Neural progenitor cell (in vitro differentiated cells): ENCODE measurements around the gene FKBP8. TPM values are rescaled to one million over a fixed set of nuclear protein-coding genes. Genes with fewer than 3 reads are reported as not detected.

ENCODE experiments used
- DNase-seq: peaks from one replicate; pipeline ENCODE4 v3.0.0-alpha.2; 2016; ENCODE audit warnings: low spot score
- H2AFZ ChIP-seq: fragments of 200-600 bp; sonication (generic); replicated peaks from 2 replicates; pipeline ENCODE4 v1.6.1; 2016; ENCODE audit warnings: antibody characterized with exemption
- H3F3A ChIP-seq: fragments of 200-600 bp; sonication (generic); 2 replicates; pipeline ENCODE4 v1.6.1; 2016; ENCODE audit warnings: antibody characterized with exemption, low read depth
- H3K27ac ChIP-seq: fragments of 200-600 bp; sonication (generic); 2 replicates; pipeline ENCODE4 v1.5.1; 2016; ENCODE audit warnings: mild to moderate bottlenecking
- H3K27me3 ChIP-seq: fragments of 200-600 bp; sonication (generic); 2 replicates; pipeline ENCODE4 v1.6.1; 2016; ENCODE audit warnings: mild to moderate bottlenecking, moderate library complexity
- H3K36me3 ChIP-seq: fragments of 200-600 bp; sonication (generic); 2 replicates; pipeline ENCODE4 v1.5.1; 2016
- H3K4me1 ChIP-seq: fragments of 200-600 bp; sonication (generic); 2 replicates; pipeline ENCODE4 v1.6.1; 2016; ENCODE audit warnings: mixed run types
- H3K4me2 ChIP-seq: fragments of 200-600 bp; sonication (generic); 2 replicates; pipeline ENCODE4 v1.6.1; 2016
- H3K4me3 ChIP-seq: fragments of 200-600 bp; sonication (generic); 2 replicates; pipeline ENCODE4 v1.5.1; 2016
- H3K79me2 ChIP-seq: fragments of 200-600 bp; sonication (generic); 2 replicates; pipeline ENCODE4 v1.6.1; 2016; ENCODE audit warnings: low read depth
- H3K9ac ChIP-seq: fragments of 200-600 bp; sonication (generic); 2 replicates; pipeline ENCODE4 v1.6.1; 2016
- H3K9me3 ChIP-seq: fragments of 200-600 bp; sonication (generic); 2 replicates; pipeline ENCODE4 v1.5.1; 2016; ENCODE audit warnings: low read depth
- H4K20me1 ChIP-seq: fragments of 200-600 bp; sonication (generic); 2 replicates; pipeline ENCODE4 v1.6.1; 2016; ENCODE audit warnings: low read depth
- H3K27ac Mint-ChIP-seq: 3 replicates; pipeline ENCODE4 v1.8.0; 2021; ENCODE audit warnings: mixed read lengths
- H3K27me3 Mint-ChIP-seq: 2 replicates; pipeline ENCODE4 v1.8.0; 2022; ENCODE audit warnings: low read depth, mild to moderate bottlenecking, inconsistent platforms, moderate library complexity, mixed read lengths; ENCODE audit not compliant: insufficient read depth
- H3K36me3 Mint-ChIP-seq: 3 replicates; pipeline ENCODE4 v1.8.0; 2021; ENCODE audit warnings: mixed read lengths
- H3K4me1 Mint-ChIP-seq: 3 replicates; pipeline ENCODE4 v1.8.0; 2021; ENCODE audit warnings: mixed read lengths
- H3K4me3 Mint-ChIP-seq: 3 replicates; pipeline ENCODE4 v1.8.0; 2021; ENCODE audit warnings: mild to moderate bottlenecking, moderate library complexity, mixed read lengths
- H3K9me3 Mint-ChIP-seq: 3 replicates; pipeline ENCODE4 v1.8.0; 2020; ENCODE audit warnings: mixed read lengths
- CTCF ChIP-seq: fragments of 200-600 bp; sonication (generic); IDR thresholded peaks from 2 replicates; pipeline ENCODE4 v1.5.1; 2017; ENCODE audit warnings: antibody characterized with exemption, mild to moderate bottlenecking
- EZH2 ChIP-seq: fragments of 200-600 bp; sonication (generic); IDR thresholded peaks from 2 replicates; pipeline ENCODE4 v1.6.1; 2017; ENCODE audit warnings: antibody characterized with exemption, mild to moderate bottlenecking, moderate library complexity
- EZH2phosphoT487 ChIP-seq: fragments of 200-600 bp; sonication (generic); IDR thresholded peaks from 2 replicates; pipeline ENCODE4 v1.6.1; 2017; ENCODE audit warnings: antibody characterized with exemption
- total RNA-seq: library from RNA; depleted of rRNA; stranded (reverse); fragments of >200 nt; gene quantifications from 2 replicates; pipeline ENCODE4 v1.2.3, GENCODE V29; 2015; ENCODE audit warnings: low replicate concordance

The FKBP8 gene
- total RNA-seq, 1 donor from 2014 or later: 115 TPM

GRCh38 chr19:18558604-18559003, 15.2 kb upstream of the FKBP8 start:
- Histone ChIP-seq H3K9ac (peak overlapping the region; percentile 47), H3K27me3 (no peaks in the 10 kb centered on the region), H2AFZ (no peak overlapping the region), H3K4me3 (peak overlapping the region; percentile 67), H3K79me2 (peaks cover 29% of the 10 kb centered on the region), H3K36me3 (no peaks in the 10 kb centered on the region), H3K4me1 (no peaks in the 10 kb centered on the region), H3K27ac (no peak overlapping the region), H3K9me3 (no peaks in the 10 kb centered on the region), H3F3A (peaks cover 20% of the 10 kb centered on the region), H3K4me2 (peak overlapping the region; percentile 86), H4K20me1 (peaks cover 9% of the 10 kb centered on the region)
- DNase-seq: no peak
- peak overlapping the region; percentile 94 for H3K4me3 Mint-ChIP-seq
- H3K4me1 Mint-ChIP-seq: peaks cover 8% of the 10 kb centered on the region
- no peaks in the 10 kb centered on the region for H3K9me3 Mint-ChIP-seq
- H3K27ac Mint-ChIP-seq: peak overlapping the region; percentile 78
- H3K27me3 Mint-ChIP-seq: no peaks in the 10 kb centered on the region
- TF ChIP-seq EZH2phosphoT487 (no peak), EZH2 (no peak), CTCF (no peak)
- peaks cover 3% of the 10 kb centered on the region for H3K36me3 Mint-ChIP-seq

GRCh38 chr19:18558202-18558555, 14.8 kb upstream of the FKBP8 start:
- peak overlapping the region; percentile 94 for H3K4me3 Mint-ChIP-seq
- no peaks in the 10 kb centered on the region for H3K36me3 ChIP-seq
- peaks cover 9% of the 10 kb centered on the region for H4K20me1 ChIP-seq
- H3K27me3 Mint-ChIP-seq: no peaks in the 10 kb centered on the region
- H3K4me1 Mint-ChIP-seq: peaks cover 8% of the 10 kb centered on the region
- no peak for TF ChIP-seq EZH2phosphoT487
- no peak for TF ChIP-seq EZH2
- TF ChIP-seq CTCF: no peak
- H3K27me3 ChIP-seq: no peaks in the 10 kb centered on the region
- peaks cover 3% of the 10 kb centered on the region for H3K36me3 Mint-ChIP-seq
- no peaks in the 10 kb centered on the region for H3K9me3 Mint-ChIP-seq
- H2AFZ ChIP-seq: no peak overlapping the region
- H3K79me2 ChIP-seq: peaks cover 29% of the 10 kb centered on the region
- H3K27ac ChIP-seq: no peak overlapping the region
- no peaks in the 10 kb centered on the region for H3K4me1 ChIP-seq
- peak overlapping the region; percentile 86 for H3K4me2 ChIP-seq
- DNase-seq: no peak
- H3K4me3 ChIP-seq: peak overlapping the region; percentile 67
- H3K9me3 ChIP-seq: no peaks in the 10 kb centered on the region
- H3K27ac Mint-ChIP-seq: peak overlapping the region; percentile 78
- H3F3A ChIP-seq: peaks cover 20% of the 10 kb centered on the region
- H3K9ac ChIP-seq: peak overlapping the region; percentile 47

- Histone ChIP-seq H3K27ac (no peak within 1 kb of the TSS), H3K4me3 (peak within 1 kb of the TSS; percentile 67), H3K4me2 (peak within 1 kb of the TSS; percentile 86), H3K4me1 (no peaks in the 10 kb centered on the region), H3K9me3 (no peaks in the 10 kb centered on the region), H3K27me3 (no peaks in the 10 kb centered on the region), H2AFZ (peak within 1 kb of the TSS; percentile 78), H3F3A (peaks cover 20% of the 10 kb centered on the region), H3K79me2 (peaks cover 29% of the 10 kb centered on the region), H4K20me1 (peaks cover 9% of the 10 kb centered on the region), H3K9ac (peak within 1 kb of the TSS; percentile 47), H3K36me3 (no peaks in the 10 kb centered on the region)
- H3K4me3 Mint-ChIP-seq: peak within 1 kb of the TSS; percentile 94
- no peaks in the 10 kb centered on the region for H3K27me3 Mint-ChIP-seq
- H3K4me1 Mint-ChIP-seq: peaks cover 8% of the 10 kb centered on the region
- no peaks in the 10 kb centered on the region for H3K36me3 Mint-ChIP-seq
- H3K9me3 Mint-ChIP-seq: no peaks in the 10 kb centered on the region
- TF ChIP-seq EZH2phosphoT487: no peak
- TF ChIP-seq EZH2: no peak
- no peak for TF ChIP-seq CTCF
- peak; percentile 94 for DNase-seq
- peak within 1 kb of the TSS; percentile 78 for H3K27ac Mint-ChIP-seq
Measured at GRCh38 chr19:18557411-18558201, 14.2 kb upstream of the FKBP8 start, which contains the start of gene KXD1. Gene KXD1, plus strand, starts transcription at chr19:18557870. Its CDS starts 4,187 bp downstream, at chr19:18562057.
